Natural killer cell (primary cell): ENCODE measurements around the gene TECRL. TPM values are rescaled to one million over a fixed set of nuclear protein-coding genes. Genes with fewer than 3 reads are reported as not detected.

Experiments used
- ATAC-seq, 3 donors: fragments of 150-1000 bp in 2 of 3; fragments of 200-7000 bp in 1 of 3; cut with Tn5 transposase; 1 replicate in 1 of 3; 2 replicates in 2 of 3; pipeline ENCODE4 v1.10.0; 2021; ENCODE audit warnings: mild to moderate bottlenecking in 2 of 3, moderate library complexity in 2 of 3
- DNase-seq, 2 donors: peaks; one replicate each; pipeline versions ENCODE4 v3.0.0 to v3.0.0-alpha.2; 2013 to 2021; ENCODE audit warnings: mixed read lengths in 1 of 2
- H3K27ac ChIP-seq: one replicate; pipeline ENCODE4 v1.5.1; 2013; ENCODE audit warnings: mild to moderate bottlenecking, low read length
- H3K27me3 ChIP-seq: one replicate; pipeline ENCODE4 v1.6.1; 2013; ENCODE audit warnings: low read length; ENCODE audit not compliant: control insufficient read depth, insufficient read depth
- H3K36me3 ChIP-seq: one replicate; pipeline ENCODE4 v1.6.1; 2013; ENCODE audit warnings: low read length; ENCODE audit not compliant: control insufficient read depth, insufficient read depth
- H3K4me1 ChIP-seq: one replicate; pipeline ENCODE4 v1.6.1; 2013; ENCODE audit warnings: low read length; ENCODE audit not compliant: control insufficient read depth, insufficient read depth
- H3K4me3 ChIP-seq: one replicate; pipeline ENCODE4 v1.5.1; 2013; ENCODE audit warnings: low read length
- H3K9me3 ChIP-seq: one replicate; pipeline ENCODE4 v1.6.1; 2013; ENCODE audit warnings: low read length; ENCODE audit not compliant: control insufficient read depth, insufficient read depth
- H3K27ac Mint-ChIP-seq, 2 donors: one replicate each; pipeline ENCODE4 v1.8.0; 2022; ENCODE audit warnings: mild to moderate bottlenecking in 2 of 2, mixed read lengths in 2 of 2, moderate library complexity in 1 of 2
- H3K27me3 Mint-ChIP-seq, 2 donors: one replicate each; pipeline ENCODE4 v1.8.0; 2022; ENCODE audit warnings: low read depth in 2 of 2, mixed read lengths in 2 of 2
- H3K36me3 Mint-ChIP-seq: one replicate; pipeline ENCODE4 v1.8.0; 2022; ENCODE audit warnings: mixed read lengths
- H3K4me1 Mint-ChIP-seq, 2 donors: one replicate each; pipeline ENCODE4 v1.8.0; 2022; ENCODE audit warnings: mixed read lengths in 2 of 2
- H3K4me3 Mint-ChIP-seq: one replicate; pipeline ENCODE4 v1.8.0; 2022; ENCODE audit warnings: mild to moderate bottlenecking, moderate library complexity, mixed read lengths
- H3K9me3 Mint-ChIP-seq, 2 donors: one replicate each; pipeline ENCODE4 v1.8.0; 2022; ENCODE audit warnings: mixed read lengths in 2 of 2
- WGBS: methylation state at CpG from one replicate; pipeline ENCODE4 v1.1.7; 2013; ENCODE audit warnings: missing lambda C conversion rate; ENCODE audit not compliant: insufficient coverage; 5-methylcytosine and 5-hydroxymethylcytosine counted together
- intact Hi-C: fragments of 100-400 bp; cut with micrococcal nuclease; formaldehyde crosslinking; loops from one replicate; pipeline ENCODE4 v1.14.2; 2022
- total RNA-seq, 4 donors: library from RNA; stranded (reverse); fragments of 120-200 nt in 1 of 4; gene quantifications; one replicate each; pipeline versions ENCODE4 v1.2.3 to v1.2.4, GENCODE V29; 2013 to 2022
- TF ChIP-seq, protein P1 (sequence below): fragments of 200-600 bp; IDR thresholded peaks from one replicate; pipeline ENCODE4 v1.8.0; 2022; ENCODE audit warnings: antibody characterized with exemption

TECRL gene
- total RNA-seq, 3 donors from 2014 or later (not counting 1 experiment from before 2014, with no cell fraction given) = not detected

DNA sequence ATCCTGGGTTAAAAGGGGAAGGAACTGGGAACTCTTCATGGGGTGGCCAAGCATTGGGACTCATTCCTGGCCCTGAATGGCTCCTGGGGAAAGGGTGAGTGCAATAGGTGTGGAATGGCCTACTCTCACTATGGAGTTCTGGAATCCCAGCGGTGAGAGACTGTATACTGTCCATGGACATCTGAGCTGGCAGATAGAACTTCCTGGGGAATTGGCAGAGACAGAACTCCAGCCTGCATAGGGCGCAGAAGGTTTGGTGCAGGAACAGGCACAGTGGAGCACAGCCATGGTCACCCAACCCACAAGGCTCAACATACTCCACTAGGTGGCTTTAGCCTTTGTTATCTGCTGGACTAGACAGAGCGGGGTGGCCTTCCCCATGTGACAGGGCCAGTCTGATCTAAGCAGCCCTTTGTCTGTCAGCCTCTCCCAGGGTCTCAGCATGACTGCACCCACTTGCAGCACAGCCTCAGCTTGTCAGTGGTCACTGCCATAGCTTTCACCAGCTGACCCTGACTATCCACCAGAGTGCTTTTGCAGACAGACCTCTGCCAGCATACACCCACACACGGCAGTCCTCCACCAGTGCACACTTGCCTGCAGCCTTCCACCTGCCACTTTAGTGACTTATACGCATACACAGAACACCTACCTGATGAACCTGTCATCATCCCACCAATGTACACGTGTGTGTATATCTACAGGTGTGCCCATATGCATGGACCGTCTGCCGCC is 48.4 kb downstream of the TECRL start:
- peaks cover 11% of the 10 kb centered on the region for H3K9me3 ChIP-seq
- H3K4me3 ChIP-seq = no peak overlapping the region
- Mint-ChIP-seq H3K27ac (no peak overlapping the region), H3K27me3 (no peaks in the 10 kb centered on the region), H3K4me1 (no peaks in the 10 kb centered on the region), H3K4me3 (no peak overlapping the region), H3K9me3 (peaks cover 10 to 11% of the 10 kb centered on the region in 2 donors), H3K36me3 (peaks cover 10% of the 10 kb centered on the region)
- DNase-seq (no peak), ATAC-seq (no peak)
- no peak overlapping the region for H3K27ac ChIP-seq
- no peaks in the 10 kb centered on the region for H3K4me1 ChIP-seq
- 89% methylated on average over 8 of the region's 8 CpGs for WGBS
- H3K36me3 ChIP-seq = no peaks in the 10 kb centered on the region
- intact Hi-C loops = no loop called here
- no peaks in the 10 kb centered on the region for H3K27me3 ChIP-seq
- TF ChIP-seq, protein P1, sequence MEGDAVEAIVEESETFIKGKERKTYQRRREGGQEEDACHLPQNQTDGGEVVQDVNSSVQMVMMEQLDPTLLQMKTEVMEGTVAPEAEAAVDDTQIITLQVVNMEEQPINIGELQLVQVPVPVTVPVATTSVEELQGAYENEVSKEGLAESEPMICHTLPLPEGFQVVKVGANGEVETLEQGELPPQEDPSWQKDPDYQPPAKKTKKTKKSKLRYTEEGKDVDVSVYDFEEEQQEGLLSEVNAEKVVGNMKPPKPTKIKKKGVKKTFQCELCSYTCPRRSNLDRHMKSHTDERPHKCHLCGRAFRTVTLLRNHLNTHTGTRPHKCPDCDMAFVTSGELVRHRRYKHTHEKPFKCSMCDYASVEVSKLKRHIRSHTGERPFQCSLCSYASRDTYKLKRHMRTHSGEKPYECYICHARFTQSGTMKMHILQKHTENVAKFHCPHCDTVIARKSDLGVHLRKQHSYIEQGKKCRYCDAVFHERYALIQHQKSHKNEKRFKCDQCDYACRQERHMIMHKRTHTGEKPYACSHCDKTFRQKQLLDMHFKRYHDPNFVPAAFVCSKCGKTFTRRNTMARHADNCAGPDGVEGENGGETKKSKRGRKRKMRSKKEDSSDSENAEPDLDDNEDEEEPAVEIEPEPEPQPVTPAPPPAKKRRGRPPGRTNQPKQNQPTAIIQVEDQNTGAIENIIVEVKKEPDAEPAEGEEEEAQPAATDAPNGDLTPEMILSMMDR = no peak

DNA sequence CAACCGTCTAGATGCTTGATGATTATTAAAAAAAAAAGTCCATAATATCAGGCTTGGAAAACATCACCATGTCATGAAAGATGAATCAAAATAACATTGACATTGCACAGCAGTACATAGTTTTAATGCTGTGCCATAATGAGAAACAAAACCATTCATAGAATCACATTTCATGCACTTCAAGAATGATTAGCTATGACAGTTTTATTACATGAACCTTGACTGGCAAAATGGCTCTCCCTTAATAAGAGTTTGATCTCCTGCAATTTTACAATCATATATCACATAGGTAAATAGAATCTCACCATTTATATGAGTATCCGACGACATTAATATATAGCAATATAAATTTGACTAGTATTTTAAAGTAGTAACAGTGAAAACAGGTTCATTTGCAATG is 49.8 kb downstream of the TECRL start:
- H3K27ac Mint-ChIP-seq = no peak overlapping the region

DNA sequence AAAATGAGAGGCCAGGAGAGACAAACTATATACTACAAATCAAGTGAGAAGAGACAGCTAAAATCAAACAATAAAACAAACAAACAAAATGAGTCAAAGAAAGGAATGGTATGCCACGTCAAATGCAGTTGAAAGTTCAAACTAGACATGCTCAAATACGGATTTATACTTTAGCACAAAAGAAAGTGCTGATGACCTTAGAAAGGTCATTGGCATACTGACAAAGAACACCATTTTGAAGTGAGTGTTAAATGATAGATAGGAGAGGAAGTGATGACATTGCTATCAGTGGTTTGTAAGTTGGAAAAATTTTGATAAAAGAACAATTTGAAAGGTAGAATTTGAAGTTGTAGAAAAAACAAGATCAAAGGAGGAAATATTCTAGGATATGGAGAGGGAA is 55.3 kb downstream of the TECRL start:
- TF ChIP-seq, protein P1 = no peak
- Mint-ChIP-seq H3K9me3 (peaks cover 10 to 16% of the 10 kb centered on the region in 2 donors), H3K36me3 (no peaks in the 10 kb centered on the region), H3K4me1 (no peaks in the 10 kb centered on the region), H3K27ac (no peak overlapping the region), H3K27me3 (no peaks in the 10 kb centered on the region), H3K4me3 (no peak overlapping the region)
- WGBS = 83% methylated on average over 2 of the region's 2 CpGs
- H3K4me3 ChIP-seq = no peak overlapping the region
- intact Hi-C loops = no loop called here
- no peaks in the 10 kb centered on the region for H3K27me3 ChIP-seq
- ATAC-seq (no peak), DNase-seq (no peak)
- H3K27ac ChIP-seq = no peak overlapping the region
- no peaks in the 10 kb centered on the region for H3K4me1 ChIP-seq
- no peaks in the 10 kb centered on the region for H3K36me3 ChIP-seq
- peaks cover 3% of the 10 kb centered on the region for H3K9me3 ChIP-seq

More for the DNA sequence above, 49.8 kb downstream of the TECRL start:
- Mint-ChIP-seq H3K4me1 (no peaks in the 10 kb centered on the region), H3K9me3 (peaks cover 9 to 11% of the 10 kb centered on the region in 2 donors), H3K36me3 (peaks cover 10% of the 10 kb centered on the region), H3K27me3 (no peaks in the 10 kb centered on the region), H3K4me3 (no peak overlapping the region)
- TF ChIP-seq, protein P1 = no peak
- no peak for ATAC-seq
- no peak overlapping the region for H3K4me3 ChIP-seq
- no peak for DNase-seq
- H3K9me3 ChIP-seq = peaks cover 11% of the 10 kb centered on the region
- 100% methylated on average over 1 of the region's 3 CpGs for WGBS
- no peak overlapping the region for H3K27ac ChIP-seq
- H3K36me3 ChIP-seq = no peaks in the 10 kb centered on the region
- no peaks in the 10 kb centered on the region for H3K4me1 ChIP-seq
- intact Hi-C loops = no loop called here
- no peaks in the 10 kb centered on the region for H3K27me3 ChIP-seq

DNA sequence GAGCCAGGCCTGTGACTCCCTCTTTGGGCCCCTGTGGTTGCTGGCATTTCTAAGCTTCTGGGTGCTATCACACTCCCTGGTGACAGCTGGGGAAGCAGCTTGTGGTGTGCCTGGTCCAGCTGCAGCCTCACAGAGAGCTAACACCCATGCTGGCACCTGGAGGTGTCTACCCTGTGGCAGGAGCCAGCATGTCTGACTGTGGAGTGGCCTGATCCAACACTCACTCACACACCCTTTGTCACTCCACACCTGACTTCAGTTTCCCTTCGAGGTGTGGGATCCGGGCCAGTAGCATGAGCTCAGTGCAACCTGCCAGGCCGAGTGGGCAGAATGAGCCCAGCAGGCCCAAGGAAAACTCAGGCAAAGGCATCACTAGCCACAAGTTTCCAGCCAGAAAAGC is 67.5 kb downstream of the TECRL start:
- no peaks in the 10 kb centered on the region for H3K27me3 Mint-ChIP-seq
- H3K27ac ChIP-seq = no peak overlapping the region
- TF ChIP-seq, protein P1 = no peak
- no peaks in the 10 kb centered on the region for H3K36me3 Mint-ChIP-seq
- intact Hi-C loops = no loop called here
- 83% methylated on average over 3 of the region's 3 CpGs for WGBS
- no peaks in the 10 kb centered on the region for H3K4me1 ChIP-seq
- no peak overlapping the region for H3K4me3 ChIP-seq
- no peaks in the 10 kb centered on the region for H3K4me1 Mint-ChIP-seq
- DNase-seq = no peak
- H3K9me3 Mint-ChIP-seq = peaks cover 5 to 19% of the 10 kb centered on the region in 2 donors
- no peaks in the 10 kb centered on the region for H3K36me3 ChIP-seq
- no peaks in the 10 kb centered on the region for H3K27me3 ChIP-seq
- H3K9me3 ChIP-seq = peaks cover 14% of the 10 kb centered on the region
- no peak overlapping the region for H3K4me3 Mint-ChIP-seq
- no peak overlapping the region for H3K27ac Mint-ChIP-seq
- ATAC-seq = no peak
